Sigmoid colon (tissue), 3 donors: Measurements from ENCODE around the gene ACSL5.

Experiments
- POLR2A ChIP-seq, 2 donors: fragments of 450-650 bp; IDR thresholded peaks; one replicate each; pipeline ENCODE4 v1.6.1; 2016; ENCODE audit warnings: antibody characterized with exemption in 2 of 2, mild to moderate bottlenecking in 2 of 2, moderate library complexity in 2 of 2
- TF ChIP-seq, protein P1 (sequence below), 4 experiments: fragments of 450-650 bp in 3 of 4; fragments of 200-600 bp in 1 of 4; IDR thresholded peaks; one replicate each; pipeline ENCODE4 v1.5.1; 2016 to 2019; ENCODE audit warnings: antibody characterized with exemption in 4 of 4, mild to moderate bottlenecking in 3 of 4, moderate library complexity in 2 of 4

DNA sequence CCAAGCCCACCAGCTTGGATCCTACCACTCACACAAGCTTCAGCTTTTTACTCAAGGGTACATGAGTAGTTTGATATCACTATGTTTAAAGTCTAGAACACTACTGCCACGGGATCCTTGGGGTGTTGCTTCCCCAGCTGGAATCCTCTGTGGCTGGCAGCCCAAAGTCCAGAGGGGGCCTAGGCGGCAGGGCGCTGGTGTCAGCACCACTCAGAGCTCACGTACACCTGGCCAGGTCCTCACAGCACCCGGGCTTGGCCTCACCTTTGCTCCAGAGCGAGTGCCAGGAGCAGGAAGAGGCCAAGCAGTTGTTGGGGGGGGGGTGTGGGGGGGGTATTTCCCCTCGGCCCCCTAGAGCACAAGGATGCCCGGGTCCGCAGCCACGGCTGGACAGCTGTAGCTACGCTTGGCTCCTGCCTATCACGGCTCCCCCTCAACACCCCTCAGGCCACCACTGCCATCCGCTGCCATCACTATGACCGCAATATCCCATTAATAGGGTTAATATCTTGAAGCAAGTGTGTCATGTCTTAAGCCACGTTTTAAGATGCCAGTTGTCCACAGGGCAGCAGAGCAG is 55.8 kb downstream of the ACSL5 start:
- TF ChIP-seq, protein P1, sequence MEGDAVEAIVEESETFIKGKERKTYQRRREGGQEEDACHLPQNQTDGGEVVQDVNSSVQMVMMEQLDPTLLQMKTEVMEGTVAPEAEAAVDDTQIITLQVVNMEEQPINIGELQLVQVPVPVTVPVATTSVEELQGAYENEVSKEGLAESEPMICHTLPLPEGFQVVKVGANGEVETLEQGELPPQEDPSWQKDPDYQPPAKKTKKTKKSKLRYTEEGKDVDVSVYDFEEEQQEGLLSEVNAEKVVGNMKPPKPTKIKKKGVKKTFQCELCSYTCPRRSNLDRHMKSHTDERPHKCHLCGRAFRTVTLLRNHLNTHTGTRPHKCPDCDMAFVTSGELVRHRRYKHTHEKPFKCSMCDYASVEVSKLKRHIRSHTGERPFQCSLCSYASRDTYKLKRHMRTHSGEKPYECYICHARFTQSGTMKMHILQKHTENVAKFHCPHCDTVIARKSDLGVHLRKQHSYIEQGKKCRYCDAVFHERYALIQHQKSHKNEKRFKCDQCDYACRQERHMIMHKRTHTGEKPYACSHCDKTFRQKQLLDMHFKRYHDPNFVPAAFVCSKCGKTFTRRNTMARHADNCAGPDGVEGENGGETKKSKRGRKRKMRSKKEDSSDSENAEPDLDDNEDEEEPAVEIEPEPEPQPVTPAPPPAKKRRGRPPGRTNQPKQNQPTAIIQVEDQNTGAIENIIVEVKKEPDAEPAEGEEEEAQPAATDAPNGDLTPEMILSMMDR (IDR thresholded peaks at IDR 0.05) = no peak
- TF ChIP-seq POLR2A (IDR thresholded peaks at IDR 0.05) = no peak
